Skeletal muscle tissue (tissue), 4 donors: ENCODE measurements around the gene HDDC3. TPM values are rescaled to one million over a fixed set of nuclear protein-coding genes. Genes with fewer than 3 reads are reported as not detected.
A peak's percentile ranks its signal among the peaks of the same experiment; 100 is the strongest.
"Not testable (repeated sequence)": the region's sequence is repeated elsewhere in the genome, so short reads cannot be mapped to it uniquely, and the experiment has no call there.

ENCODE experiments used
- H3K27ac ChIP-seq: one replicate; pipeline ENCODE4 v1.7.0; 2013; ENCODE audit warnings: mild to moderate bottlenecking, low read depth, low read length, inconsistent platforms
- H3K27me3 ChIP-seq, 3 donors: one replicate each; pipeline ENCODE4 v1.7.0; 2013; ENCODE audit warnings: low read length in 3 of 3; ENCODE audit not compliant: control insufficient read depth in 3 of 3, insufficient read depth in 3 of 3
- H3K36me3 ChIP-seq, 3 donors: one replicate each; pipeline ENCODE4 v1.7.0; 2013; ENCODE audit warnings: low read length in 3 of 3; ENCODE audit not compliant: control insufficient read depth in 3 of 3, insufficient read depth in 3 of 3
- H3K4me1 ChIP-seq, 3 donors: one replicate each; pipeline ENCODE4 v1.7.0; 2013; ENCODE audit warnings: low read length in 3 of 3, mild to moderate bottlenecking in 3 of 3; ENCODE audit not compliant: control insufficient read depth in 3 of 3, insufficient read depth in 3 of 3
- H3K4me3 ChIP-seq, 3 donors: one replicate each; pipeline ENCODE4 v1.7.0; 2013; ENCODE audit warnings: low read length in 3 of 3
- H3K9ac ChIP-seq, 3 donors: one replicate each; pipeline ENCODE4 v1.7.0; 2013; ENCODE audit warnings: low read length in 3 of 3, mild to moderate bottlenecking in 3 of 3, moderate library complexity in 2 of 3, low read depth in 1 of 3
- H3K9me3 ChIP-seq, 3 donors: one replicate each; pipeline ENCODE4 v1.7.0; 2013; ENCODE audit warnings: low read length in 3 of 3; ENCODE audit not compliant: control insufficient read depth in 3 of 3
- total RNA-seq: library from RNA; depleted of rRNA; stranded (reverse); fragments of >200 nt; gene quantifications from one replicate; pipeline ENCODE4 v1.2.3, GENCODE V29; 2014
- donor health status: Osteomylitis.

Gene HDDC3
- total RNA-seq, 1 donor from 2014 or later, result 5.7 TPM

GRCh38 chr15:90911906-90912769 is 20.2 kb downstream of the HDDC3 start:
- H3K27me3 ChIP-seq, result no peaks in the 10 kb centered on the region
- H3K4me3 ChIP-seq, result no peak overlapping the region
- H3K9me3 ChIP-seq, result no peaks in the 10 kb centered on the region
- H3K36me3 ChIP-seq, result peaks cover 75 to 87% (median 81%) of the 10 kb centered on the region in 3 donors
- no peak overlapping the region for H3K9ac ChIP-seq
- H3K27ac ChIP-seq, result no peak overlapping the region
- H3K4me1 ChIP-seq, result peaks cover 20 to 37% (median 36%) of the 10 kb centered on the region in 3 donors

DNA sequence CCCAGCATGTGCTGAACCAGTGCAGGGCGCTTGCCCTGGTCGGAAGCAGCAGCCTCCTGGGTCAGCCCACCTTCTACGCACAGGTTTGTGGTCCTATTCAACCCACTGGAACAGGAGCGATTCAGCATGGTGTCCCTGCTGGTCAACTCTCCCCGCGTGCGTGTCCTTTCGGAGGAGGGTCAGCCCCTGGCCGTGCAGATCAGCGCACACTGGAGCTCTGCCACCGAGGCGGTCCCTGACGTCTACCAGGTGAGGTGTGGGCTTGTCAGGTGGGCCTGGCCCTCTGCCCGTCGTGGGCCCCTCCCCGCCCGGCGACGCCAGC is 21.1 kb downstream of the HDDC3 start:
- Histone ChIP-seq H3K9me3 (no peaks in the 10 kb centered on the region), H3K4me1 (peaks cover 16 to 31% (median 28%) of the 10 kb centered on the region in 3 donors), H3K27me3 (no peaks in the 10 kb centered on the region), H3K36me3 (peaks cover 77 to 87% (median 81%) of the 10 kb centered on the region in 3 donors), H3K27ac (no peak overlapping the region), H3K9ac (no peak overlapping the region), H3K4me3 (no peak overlapping the region)

DNA sequence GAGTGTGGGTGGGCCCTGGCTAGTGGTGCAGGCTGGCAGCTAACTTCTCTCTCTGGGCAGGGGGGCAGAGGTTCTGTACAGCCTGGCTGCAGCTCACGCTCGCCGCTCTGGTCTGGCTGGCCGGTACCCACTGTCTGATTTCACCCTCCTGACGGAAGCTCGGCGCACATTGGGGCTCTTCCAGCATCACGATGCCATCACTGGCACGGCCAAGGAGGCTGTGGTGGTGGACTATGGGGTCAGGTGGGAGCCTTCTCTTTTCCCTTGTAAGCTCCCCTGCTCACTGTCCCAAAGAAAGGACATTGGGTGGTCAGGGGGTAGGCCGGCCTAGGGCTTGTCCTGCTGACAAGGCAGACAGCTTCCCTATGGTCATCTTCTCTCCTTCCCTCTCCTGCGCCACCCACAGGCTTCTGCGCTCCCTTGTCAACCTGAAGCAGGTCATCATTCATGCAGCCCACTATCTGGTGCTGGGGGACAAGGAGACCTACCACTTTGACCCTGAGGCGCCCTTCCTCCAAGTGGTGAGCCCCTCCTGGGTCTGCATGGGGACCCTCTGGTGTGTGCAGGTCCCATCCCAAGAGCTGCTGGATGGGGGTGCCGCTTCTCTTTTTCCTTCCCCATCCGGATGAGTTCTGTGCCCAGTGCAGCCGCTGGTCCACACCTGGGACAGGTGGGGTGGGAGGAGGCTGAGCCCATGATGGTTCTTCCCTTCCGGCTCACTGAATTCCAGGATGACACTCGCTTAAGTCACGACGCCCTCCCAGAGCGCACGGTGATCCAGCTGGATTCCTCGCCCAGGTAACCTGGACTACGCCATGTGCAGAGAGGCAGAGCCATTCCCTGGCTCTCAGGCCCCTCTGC is 21.7 kb downstream of the HDDC3 start:
- H3K4me1 ChIP-seq, result peaks cover 11 to 25% (median 24%) of the 10 kb centered on the region in 3 donors
- H3K9me3 ChIP-seq, result no peaks in the 10 kb centered on the region
- peaks cover 81 to 87% (median 84%) of the 10 kb centered on the region in 3 donors for H3K36me3 ChIP-seq
- no peak overlapping the region for H3K27ac ChIP-seq
- H3K4me3 ChIP-seq, result no peak overlapping the region
- H3K27me3 ChIP-seq, result no peaks in the 10 kb centered on the region
- peak overlapping the region in 1 of 3 donors; percentile 16 for H3K9ac ChIP-seq

DNA sequence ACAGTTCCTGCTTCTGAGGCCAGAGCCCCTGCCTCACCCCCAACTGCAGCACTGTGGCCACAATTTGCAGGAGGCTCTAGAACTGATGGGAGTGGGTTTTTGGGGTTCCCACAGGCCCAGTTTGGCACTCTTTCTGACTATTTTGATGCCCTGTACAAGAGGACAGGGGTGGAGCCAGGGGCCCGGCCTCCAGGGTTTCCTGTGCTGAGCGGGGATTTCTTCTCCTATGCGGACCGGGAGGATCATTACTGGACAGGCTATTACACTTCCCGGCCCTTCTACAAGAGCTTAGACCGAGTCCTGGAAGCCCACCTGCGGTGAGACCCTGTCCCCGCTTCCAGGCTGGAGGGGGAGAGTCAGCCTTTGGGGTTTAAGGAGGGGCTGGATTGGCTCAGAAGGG is 22.4 kb downstream of the HDDC3 start:
- Histone ChIP-seq H3K27me3 (no peaks in the 10 kb centered on the region), H3K4me1 (peaks cover 4 to 23% (median 17%) of the 10 kb centered on the region in 3 donors), H3K4me3 (no peak overlapping the region), H3K9ac (no peak overlapping the region), H3K9me3 (no peaks in the 10 kb centered on the region), H3K27ac (no peak overlapping the region), H3K36me3 (peaks cover 85 to 91% (median 90%) of the 10 kb centered on the region in 3 donors)

GRCh38 chr15:90909449-90909848 is 22.9 kb downstream of the HDDC3 start:
- Histone ChIP-seq H3K36me3 (peaks cover 84 to 94% (median 90%) of the 10 kb centered on the region in 3 donors), H3K4me1 (peaks cover 0 to 22% (median 16%) of the 10 kb centered on the region in 3 donors)
- not testable (repeated sequence) for H3K27me3 ChIP-seq, H3K4me3 ChIP-seq, H3K9me3 ChIP-seq, H3K9ac ChIP-seq, H3K27ac ChIP-seq

- H3K27me3 ChIP-seq, result no peaks in the 10 kb centered on the region
- H3K27ac ChIP-seq, result peak overlapping the region; percentile 16
- no peaks in the 10 kb centered on the region for H3K9me3 ChIP-seq
- H3K4me3 ChIP-seq, result no peak overlapping the region
- peaks cover 70 to 79% (median 76%) of the 10 kb centered on the region in 3 donors for H3K36me3 ChIP-seq
- H3K9ac ChIP-seq, result peak overlapping the region in 1 of 3 donors; percentile 21
- peaks cover 9 to 28% (median 17%) of the 10 kb centered on the region in 3 donors for H3K4me1 ChIP-seq
Observed at GRCh38 chr15:90907838-90908507, 24.4 kb downstream of the HDDC3 start.

DNA sequence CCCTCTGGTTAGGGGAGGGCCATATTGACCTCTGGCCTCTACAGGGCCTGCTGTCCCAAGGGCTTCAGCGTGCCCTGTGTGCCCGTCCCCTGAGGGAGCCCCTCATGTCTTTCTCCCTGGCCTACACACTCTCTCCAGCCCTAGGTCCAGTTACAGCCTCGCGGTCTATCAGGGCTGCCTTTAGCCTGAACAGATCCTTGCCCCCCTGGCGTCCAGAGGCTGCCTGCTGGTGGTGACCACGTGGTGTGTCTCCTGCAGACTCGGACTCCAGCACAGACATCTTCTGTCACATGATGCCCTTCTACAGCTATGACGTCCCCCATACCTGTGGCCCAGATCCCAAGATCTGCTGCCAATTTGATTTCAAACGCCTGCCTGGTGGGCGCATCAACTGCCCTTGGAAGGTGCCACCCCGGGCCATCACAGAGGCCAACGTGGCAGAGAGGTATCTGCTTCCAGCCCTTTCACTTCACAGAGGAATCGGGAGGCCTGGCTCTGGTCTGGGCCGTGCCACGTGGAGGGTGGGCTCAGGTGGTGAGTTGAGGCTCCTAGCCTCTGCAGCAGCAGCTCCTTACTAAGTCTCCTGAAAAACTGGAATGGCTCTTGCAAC is 25.2 kb downstream of the HDDC3 start:
- peaks cover 10 to 29% (median 18%) of the 10 kb centered on the region in 3 donors for H3K4me1 ChIP-seq

GRCh38 chr15:90906181-90906849 is 26.0 kb downstream of the HDDC3 start:
- Histone ChIP-seq H3K27ac (no peak overlapping the region), H3K9ac (peak overlapping the region in 1 of 3 donors; percentile 66), H3K9me3 (no peaks in the 10 kb centered on the region), H3K4me1 (peaks cover 15 to 36% (median 25%) of the 10 kb centered on the region in 3 donors), H3K36me3 (peaks cover 53 to 62% (median 59%) of the 10 kb centered on the region in 3 donors), H3K27me3 (no peaks in the 10 kb centered on the region), H3K4me3 (no peak overlapping the region)

More for the DNA sequence above, 25.2 kb downstream of the HDDC3 start:
- Histone ChIP-seq H3K9ac (no peak overlapping the region), H3K27me3 (no peaks in the 10 kb centered on the region), H3K36me3 (peaks cover 62 to 71% (median 67%) of the 10 kb centered on the region in 3 donors), H3K27ac (peak overlapping the region; percentile 16), H3K4me3 (no peak overlapping the region), H3K9me3 (no peaks in the 10 kb centered on the region)
